ENCODE results near the gene VEPH1. TPM values are rescaled to one million over a fixed set of nuclear protein-coding genes. Genes with fewer than 3 reads are reported as not detected.

Gene VEPH1
- total RNA-seq, 1 experiment from 2014 or later = 7.7 TPM

DNA sequence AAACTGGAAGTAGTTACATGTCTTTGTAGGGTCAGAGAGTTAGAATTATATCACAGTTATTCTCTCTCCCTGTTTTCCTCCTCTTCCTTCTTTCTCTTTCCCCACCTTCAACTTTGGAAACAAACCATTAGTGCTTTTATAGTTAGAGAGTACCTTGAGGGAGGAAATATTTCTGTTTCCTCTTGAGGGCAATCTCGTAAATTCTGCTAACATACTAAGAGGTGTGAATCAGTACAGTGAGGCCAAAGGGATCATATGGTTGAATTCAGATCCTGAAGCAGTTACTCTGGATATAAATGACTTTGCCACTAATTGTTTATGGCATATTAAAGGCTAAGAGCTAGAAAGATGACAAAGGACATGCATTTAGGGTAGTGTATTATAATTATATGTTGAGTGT is 283.0 kb downstream of the VEPH1 start:
- H2BK120ac ChIP-seq (ENCODE audit: low read depth, low read length, poor library complexity, severe bottlenecking) = no peak overlapping the region
- H3K36me3 Mint-ChIP-seq (ENCODE audit: insufficient read depth in 1 of 3, low read depth in 3 of 3) = no peaks in the 10 kb centered on the region
- WGBS (ENCODE audit: extremely low coverage, insufficient read length, low lambda C conversion rate) = no CpG with 5 or more reads among the region's 1 CpG
- H3K4ac ChIP-seq (ENCODE audit: low read depth, low read length) = no peak overlapping the region
- no peak overlapping the region for H3K14ac ChIP-seq (ENCODE audit: insufficient read depth, low read length)
- no peak overlapping the region for H3K4me3 Mint-ChIP-seq
- no peak overlapping the region for H2BK20ac ChIP-seq (ENCODE audit: low read depth, low read length, poor library complexity, severe bottlenecking)
- no peaks in the 10 kb centered on the region for H4K20me1 ChIP-seq (ENCODE audit: control insufficient read depth, insufficient read depth, insufficient read length)
- no peak for DNase-seq
- no peaks in the 10 kb centered on the region for H3K79me2 ChIP-seq (ENCODE audit: insufficient read depth, low read length)
- no peak overlapping the region for H2BK15ac ChIP-seq (ENCODE audit: low read depth, low read length)
- H3K27me3 ChIP-seq (ENCODE audit: insufficient read depth, low read length) = no peaks in the 10 kb centered on the region
- no peak overlapping the region for H3K27ac ChIP-seq (ENCODE audit: insufficient read length, low read depth, low read length)
- H3K23me2 ChIP-seq (ENCODE audit: insufficient read length, low read depth, low read length, poor library complexity, severe bottlenecking) = no peaks in the 10 kb centered on the region
- no peak overlapping the region for H3K23ac ChIP-seq (ENCODE audit: insufficient read length, low read depth, low read length)
- H3K9me3 Mint-ChIP-seq = no peaks in the 10 kb centered on the region
- no peak overlapping the region for H4K91ac ChIP-seq (ENCODE audit: insufficient read length, low read depth, low read length)
- no peak overlapping the region for H3K27ac Mint-ChIP-seq
- H3K18ac ChIP-seq (ENCODE audit: insufficient read length, low read depth, low read length) = no peak overlapping the region
- no peak overlapping the region for H2AK5ac ChIP-seq (ENCODE audit: insufficient read length, low read length)
- H3K27me3 Mint-ChIP-seq (ENCODE audit: low read depth) = no peaks in the 10 kb centered on the region
- H3K4me2 ChIP-seq (ENCODE audit: insufficient read depth, insufficient read length, low read length) = no peak overlapping the region
- H4K8ac ChIP-seq (replicated peaks; ENCODE audit: insufficient read length, low read depth, low read length) = no peak overlapping the region
- no peak overlapping the region for H3T11ph ChIP-seq (ENCODE audit: low read length)
- no peaks in the 10 kb centered on the region for H3K9me3 ChIP-seq (ENCODE audit: control insufficient read depth, low read depth, low read length)
- no peak overlapping the region for H3K9ac ChIP-seq (ENCODE audit: extremely low read depth, insufficient read length, low read length)
- TF ChIP-seq, protein P1, sequence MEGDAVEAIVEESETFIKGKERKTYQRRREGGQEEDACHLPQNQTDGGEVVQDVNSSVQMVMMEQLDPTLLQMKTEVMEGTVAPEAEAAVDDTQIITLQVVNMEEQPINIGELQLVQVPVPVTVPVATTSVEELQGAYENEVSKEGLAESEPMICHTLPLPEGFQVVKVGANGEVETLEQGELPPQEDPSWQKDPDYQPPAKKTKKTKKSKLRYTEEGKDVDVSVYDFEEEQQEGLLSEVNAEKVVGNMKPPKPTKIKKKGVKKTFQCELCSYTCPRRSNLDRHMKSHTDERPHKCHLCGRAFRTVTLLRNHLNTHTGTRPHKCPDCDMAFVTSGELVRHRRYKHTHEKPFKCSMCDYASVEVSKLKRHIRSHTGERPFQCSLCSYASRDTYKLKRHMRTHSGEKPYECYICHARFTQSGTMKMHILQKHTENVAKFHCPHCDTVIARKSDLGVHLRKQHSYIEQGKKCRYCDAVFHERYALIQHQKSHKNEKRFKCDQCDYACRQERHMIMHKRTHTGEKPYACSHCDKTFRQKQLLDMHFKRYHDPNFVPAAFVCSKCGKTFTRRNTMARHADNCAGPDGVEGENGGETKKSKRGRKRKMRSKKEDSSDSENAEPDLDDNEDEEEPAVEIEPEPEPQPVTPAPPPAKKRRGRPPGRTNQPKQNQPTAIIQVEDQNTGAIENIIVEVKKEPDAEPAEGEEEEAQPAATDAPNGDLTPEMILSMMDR (conservative IDR thresholded peaks at IDR 0.05) = no peak
- no peak overlapping the region for H2BK12ac ChIP-seq (ENCODE audit: insufficient read length, low read depth, low read length)
- no peak overlapping the region for H2BK5ac ChIP-seq (ENCODE audit: insufficient read length, low read length)
- no peak overlapping the region for H3K56ac ChIP-seq (ENCODE audit: insufficient read length, low read depth, low read length)
- no peaks in the 10 kb centered on the region for H3K4me1 Mint-ChIP-seq
- H3K79me1 ChIP-seq (ENCODE audit: insufficient read depth, low read depth, low read length, poor library complexity, severe bottlenecking) = no peaks in the 10 kb centered on the region
- H2AFZ ChIP-seq (ENCODE audit: low read length) = no peak overlapping the region
- H3K4me1 ChIP-seq (ENCODE audit: insufficient read depth, low read length) = no peaks in the 10 kb centered on the region
- no peak overlapping the region for H4K5ac ChIP-seq (ENCODE audit: insufficient read length, low read depth, low read length)
